ENCODE results near the gene SLC1A7.

- TF ChIP-seq GATA2 (IDR thresholded peaks at IDR 0.05; ENCODE audit: low read depth, low read length): no peak
- no peak for TF ChIP-seq GATA3 (IDR thresholded peaks at IDR 0.05; ENCODE audit: low read depth, low read length)
Observed at GRCh38 chr1:53049574-53049967, 92.9 kb downstream of the SLC1A7 start.

All from SH-SY5Y (cell line).